ENCODE data around the gene CHL1.

CHL1 gene

GRCh38 chr3:330494-331115, 134.0 kb downstream of the CHL1 start:
- Histone ChIP-seq H3K27ac (no peak overlapping the region), H3K4me3 (ENCODE audit: low read depth, low read length) (no peak overlapping the region), H3K36me3 (replicated peaks) (no peaks in the 10 kb centered on the region), H3K27me3 (replicated peaks) (no peaks in the 10 kb centered on the region)
- TF ChIP-seq CTCF (IDR thresholded peaks at IDR 0.05; ENCODE audit: low read depth, low read length, missing control alignments) = no peak
- DNase-seq = no peak
- in situ Hi-C loops (cut with HindIII; ENCODE audit: low pct_ligation_motif_present, low sequenced_read_pairs) = no loop called here

- in situ Hi-C loops (cut with HindIII; ENCODE audit: low pct_ligation_motif_present, low sequenced_read_pairs) = no loop called here
- DNase-seq = no peak
- no peaks in the 10 kb centered on the region for H3K27me3 ChIP-seq (replicated peaks)
- H3K4me3 ChIP-seq (ENCODE audit: low read depth, low read length) = no peak overlapping the region
- no peaks in the 10 kb centered on the region for H3K36me3 ChIP-seq (replicated peaks)
- TF ChIP-seq CTCF (IDR thresholded peaks at IDR 0.05; ENCODE audit: low read depth, low read length, missing control alignments) = no peak
- H3K27ac ChIP-seq = no peak overlapping the region
Observed at GRCh38 chr3:331881-332280, 135.3 kb downstream of the CHL1 start.

- in situ Hi-C loops (cut with HindIII; ENCODE audit: low pct_ligation_motif_present, low sequenced_read_pairs) = no loop called here
- no peak for DNase-seq
- Histone ChIP-seq H3K36me3 (replicated peaks) (no peaks in the 10 kb centered on the region), H3K27ac (no peak overlapping the region), H3K27me3 (replicated peaks) (no peaks in the 10 kb centered on the region), H3K4me3 (ENCODE audit: low read depth, low read length) (no peak overlapping the region)
- no peak for TF ChIP-seq CTCF (IDR thresholded peaks at IDR 0.05; ENCODE audit: low read depth, low read length, missing control alignments)
Observed at GRCh38 chr3:332701-333100, 136.1 kb downstream of the CHL1 start.

GRCh38 chr3:335240-335639, 138.7 kb downstream of the CHL1 start:
- Histone ChIP-seq H3K27ac (no peak overlapping the region), H3K36me3 (replicated peaks) (no peaks in the 10 kb centered on the region), H3K27me3 (replicated peaks) (no peaks in the 10 kb centered on the region), H3K4me3 (ENCODE audit: low read depth, low read length) (no peak overlapping the region)
- in situ Hi-C loops (cut with HindIII; ENCODE audit: low pct_ligation_motif_present, low sequenced_read_pairs) = no loop called here
- TF ChIP-seq CTCF (IDR thresholded peaks at IDR 0.05; ENCODE audit: low read depth, low read length, missing control alignments) = no peak
- no peak for DNase-seq

GRCh38 chr3:339351-339750, 142.8 kb downstream of the CHL1 start:
- no peaks in the 10 kb centered on the region for H3K27me3 ChIP-seq (replicated peaks)
- TF ChIP-seq CTCF (IDR thresholded peaks at IDR 0.05; ENCODE audit: low read depth, low read length, missing control alignments) = no peak
- in situ Hi-C loops (cut with HindIII; ENCODE audit: low pct_ligation_motif_present, low sequenced_read_pairs) = no loop called here
- H3K27ac ChIP-seq = no peak overlapping the region
- H3K36me3 ChIP-seq (replicated peaks) = no peaks in the 10 kb centered on the region
- DNase-seq = no peak
- H3K4me3 ChIP-seq (ENCODE audit: low read depth, low read length) = no peak overlapping the region

- H3K27me3 ChIP-seq (replicated peaks) = no peaks in the 10 kb centered on the region
- H3K27ac ChIP-seq = no peak overlapping the region
- no peak overlapping the region for H3K4me3 ChIP-seq (ENCODE audit: low read depth, low read length)
- in situ Hi-C loops (cut with HindIII; ENCODE audit: low pct_ligation_motif_present, low sequenced_read_pairs) = no loop called here
- no peaks in the 10 kb centered on the region for H3K36me3 ChIP-seq (replicated peaks)
- DNase-seq = no peak
- TF ChIP-seq CTCF (IDR thresholded peaks at IDR 0.05; ENCODE audit: low read depth, low read length, missing control alignments) = no peak
Observed at GRCh38 chr3:341998-342397, 145.4 kb downstream of the CHL1 start.

All from brain microvascular endothelial cell (primary cell).